Measurements from ENCODE around the gene ENSA.
A peak's percentile ranks its signal among the peaks of the same experiment; 100 is the strongest.
"Not testable (repeated sequence)": the region's sequence is repeated elsewhere in the genome, so short reads cannot be mapped to it uniquely, and the experiment has no call there.

ENSA gene

GRCh38 chr1:150629115-150629928 lies at the start of gene ENSA:
Gene ENSA (minus strand): TSS chr1:150629612. CDS start chr1:150629470, 142 bp downstream.
- no peak for TF ChIP-seq CTCF (conservative IDR thresholded peaks at IDR 0.05; ENCODE audit: low read length)
- H3K4me3 ChIP-seq (ENCODE audit: low read length): peak within 1 kb of the TSS; percentile 88
- peak; percentile 100 for DNase-seq (ENCODE audit: low read depth)

GRCh38 chr1:150678988-150679387 lies 49.6 kb upstream of the ENSA start:
- no peak for DNase-seq (ENCODE audit: low read depth)
- no peak for TF ChIP-seq CTCF (conservative IDR thresholded peaks at IDR 0.05; ENCODE audit: low read length)
- no peak overlapping the region for H3K4me3 ChIP-seq (ENCODE audit: low read length)

GRCh38 chr1:150674881-150675280 lies 45.5 kb upstream of the ENSA start:
- no peak for DNase-seq (ENCODE audit: low read depth)
- no peak for TF ChIP-seq CTCF (conservative IDR thresholded peaks at IDR 0.05; ENCODE audit: low read length)
- H3K4me3 ChIP-seq (ENCODE audit: low read length): no peak overlapping the region

- no peak for DNase-seq (ENCODE audit: low read depth)
- H3K4me3 ChIP-seq (ENCODE audit: low read length): no peak overlapping the region
- TF ChIP-seq CTCF (conservative IDR thresholded peaks at IDR 0.05; ENCODE audit: low read length): no peak
Measured at GRCh38 chr1:150663321-150663720, 33.9 kb upstream of the ENSA start.

GRCh38 chr1:150662811-150663210 lies 33.4 kb upstream of the ENSA start:
- TF ChIP-seq CTCF (conservative IDR thresholded peaks at IDR 0.05; ENCODE audit: low read length): no peak
- no peak overlapping the region for H3K4me3 ChIP-seq (ENCODE audit: low read length)
- no peak for DNase-seq (ENCODE audit: low read depth)

DNA sequence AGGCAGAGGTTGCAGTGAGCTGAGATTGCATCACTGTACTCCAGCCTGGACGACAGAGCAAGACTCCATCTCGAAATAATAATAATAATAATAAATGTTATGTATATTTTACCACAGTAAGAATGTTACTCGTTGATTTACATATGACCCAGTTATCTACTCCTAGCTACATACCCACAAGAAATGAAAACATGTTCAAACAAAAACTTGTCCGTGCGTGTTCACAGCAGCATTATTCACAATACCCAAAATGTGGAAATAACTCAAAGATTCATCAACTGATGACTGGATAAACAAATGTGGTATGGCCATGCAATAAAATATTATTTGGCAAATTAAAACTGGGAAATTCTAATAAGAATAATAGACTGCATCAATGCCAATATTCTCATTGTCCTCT lies 31.7 kb upstream of the ENSA start:
- TF ChIP-seq CTCF (conservative IDR thresholded peaks at IDR 0.05; ENCODE audit: low read length): no peak
- no peak for DNase-seq (ENCODE audit: low read depth)

DNA sequence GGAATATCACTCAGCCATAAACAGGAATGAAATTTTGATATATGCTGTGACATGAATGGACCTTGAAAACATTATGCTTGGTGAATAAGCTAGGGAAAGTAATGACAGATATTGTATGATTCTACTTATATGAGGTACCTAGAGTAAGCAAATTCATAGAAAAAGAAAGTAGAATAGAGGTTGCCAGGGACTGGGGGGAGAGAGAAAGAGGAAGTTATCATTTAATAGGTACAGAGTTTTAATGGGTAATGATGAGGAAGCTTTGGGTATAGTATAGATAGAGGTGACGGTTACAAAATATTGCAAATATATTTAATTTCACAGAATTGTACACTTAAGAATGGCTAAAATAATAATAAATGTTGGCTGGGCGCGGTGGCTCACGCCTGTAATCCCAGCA lies 31.2 kb upstream of the ENSA start:
- no peak for TF ChIP-seq CTCF (conservative IDR thresholded peaks at IDR 0.05; ENCODE audit: low read length)
- no peak overlapping the region for H3K4me3 ChIP-seq (ENCODE audit: low read length)
- no peak for DNase-seq (ENCODE audit: low read depth)

More for the DNA sequence above, 31.7 kb upstream of the ENSA start:
- no peak overlapping the region for H3K4me3 ChIP-seq (ENCODE audit: low read length)

DNA sequence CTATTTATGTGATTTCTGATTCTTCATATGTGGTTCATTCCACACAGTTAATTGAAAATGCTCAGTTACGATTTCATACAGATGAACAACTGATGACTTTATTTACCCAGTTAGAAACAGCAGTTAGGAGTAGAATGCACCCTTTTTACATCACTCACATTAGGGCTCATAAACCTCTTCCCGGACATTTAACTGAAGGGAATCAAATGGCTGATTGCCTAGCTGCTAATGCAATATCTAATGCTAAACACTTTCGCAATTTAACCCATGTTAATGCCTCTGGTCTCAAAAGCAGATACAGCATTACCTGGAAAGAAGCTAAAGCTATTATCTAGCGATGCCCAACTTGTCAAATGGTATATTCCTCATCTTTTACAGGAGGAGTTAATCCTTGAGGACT lies 27.7 kb upstream of the ENSA start:
- not testable (repeated sequence) for H3K4me3 ChIP-seq (ENCODE audit: low read length)

DNA sequence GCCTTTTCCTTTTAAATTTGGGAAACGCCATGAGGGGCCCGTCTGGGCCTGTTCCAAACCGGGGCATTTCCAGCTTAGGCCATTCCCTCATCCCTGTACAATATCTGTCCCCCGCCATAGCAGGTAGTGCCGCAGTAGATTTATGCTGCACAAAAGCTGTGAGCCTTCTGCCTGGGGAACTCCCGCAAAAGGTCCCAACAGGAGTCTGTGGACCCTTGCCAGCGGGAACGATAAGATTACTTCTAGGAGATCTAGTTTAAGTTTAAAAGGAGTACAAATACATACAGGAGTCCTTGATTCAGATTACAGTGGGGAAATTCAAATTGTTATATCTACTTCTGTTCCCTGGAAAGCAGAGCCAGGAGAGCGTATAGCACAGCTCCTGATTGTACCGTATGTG lies 25.2 kb upstream of the ENSA start:
- H3K4me3 ChIP-seq (ENCODE audit: low read length); DNase-seq (ENCODE audit: low read depth): not testable (repeated sequence)

More for the DNA sequence above, 27.7 kb upstream of the ENSA start:
- DNase-seq (ENCODE audit: low read depth): not testable (repeated sequence)

All from AG10803 (cell line).